Stomach smooth muscle (tissue), 2 donors: ENCODE data around the gene PLXNA2.
A peak's percentile ranks its signal among the peaks of the same experiment; 100 is the strongest.

Experiments used
- H3K27ac ChIP-seq: one replicate; pipeline ENCODE4 v1.7.0; 2013; ENCODE audit warnings: mild to moderate bottlenecking, low read length, inconsistent platforms
- H3K27me3 ChIP-seq, 2 donors: one replicate each; pipeline ENCODE4 v1.7.0; 2013; ENCODE audit warnings: low read length in 2 of 2; ENCODE audit not compliant: insufficient read depth in 2 of 2, control insufficient read depth in 1 of 2
- H3K36me3 ChIP-seq, 2 donors: one replicate each; pipeline ENCODE4 v1.7.0; 2013; ENCODE audit warnings: low read length in 2 of 2; ENCODE audit not compliant: control insufficient read depth in 2 of 2, insufficient read depth in 2 of 2
- H3K4me1 ChIP-seq: one replicate; pipeline ENCODE4 v1.7.0; 2013; ENCODE audit warnings: low read length; ENCODE audit not compliant: control insufficient read depth, insufficient read depth
- H3K4me3 ChIP-seq, 2 donors: one replicate each; pipeline ENCODE4 v1.7.0; 2013; ENCODE audit warnings: low read length in 2 of 2
- H3K9ac ChIP-seq, 2 donors: one replicate each; pipeline ENCODE4 v1.7.0; 2013; ENCODE audit warnings: low read length in 2 of 2, mild to moderate bottlenecking in 1 of 2
- H3K9me3 ChIP-seq, 2 donors: one replicate each; pipeline ENCODE4 v1.7.0; 2013; ENCODE audit warnings: low read length in 2 of 2; ENCODE audit not compliant: control insufficient read depth in 2 of 2
- donor health status: healthy.
- donor health status: Pancreatic carcinoma.

PLXNA2 gene

GRCh38 chr1:208151728-208152598 lies 92.2 kb downstream of the PLXNA2 start:
- peaks cover 59% of the 10 kb centered on the region for H3K4me1 ChIP-seq
- no peak overlapping the region for H3K4me3 ChIP-seq
- peak overlapping the region; percentile 8 for H3K27ac ChIP-seq
- H3K27me3 ChIP-seq: no peaks in the 10 kb centered on the region
- H3K9ac ChIP-seq: no peak overlapping the region
- no peaks in the 10 kb centered on the region for H3K36me3 ChIP-seq
- no peaks in the 10 kb centered on the region for H3K9me3 ChIP-seq

- Histone ChIP-seq H3K27ac (peak overlapping the region; percentile 70), H3K36me3 (no peaks in the 10 kb centered on the region), H3K4me1 (peaks cover 58% of the 10 kb centered on the region), H3K4me3 (no peak overlapping the region), H3K9ac (no peak overlapping the region), H3K27me3 (no peaks in the 10 kb centered on the region), H3K9me3 (no peaks in the 10 kb centered on the region)
Observed at GRCh38 chr1:208150833-208151458, 93.2 kb downstream of the PLXNA2 start.

DNA sequence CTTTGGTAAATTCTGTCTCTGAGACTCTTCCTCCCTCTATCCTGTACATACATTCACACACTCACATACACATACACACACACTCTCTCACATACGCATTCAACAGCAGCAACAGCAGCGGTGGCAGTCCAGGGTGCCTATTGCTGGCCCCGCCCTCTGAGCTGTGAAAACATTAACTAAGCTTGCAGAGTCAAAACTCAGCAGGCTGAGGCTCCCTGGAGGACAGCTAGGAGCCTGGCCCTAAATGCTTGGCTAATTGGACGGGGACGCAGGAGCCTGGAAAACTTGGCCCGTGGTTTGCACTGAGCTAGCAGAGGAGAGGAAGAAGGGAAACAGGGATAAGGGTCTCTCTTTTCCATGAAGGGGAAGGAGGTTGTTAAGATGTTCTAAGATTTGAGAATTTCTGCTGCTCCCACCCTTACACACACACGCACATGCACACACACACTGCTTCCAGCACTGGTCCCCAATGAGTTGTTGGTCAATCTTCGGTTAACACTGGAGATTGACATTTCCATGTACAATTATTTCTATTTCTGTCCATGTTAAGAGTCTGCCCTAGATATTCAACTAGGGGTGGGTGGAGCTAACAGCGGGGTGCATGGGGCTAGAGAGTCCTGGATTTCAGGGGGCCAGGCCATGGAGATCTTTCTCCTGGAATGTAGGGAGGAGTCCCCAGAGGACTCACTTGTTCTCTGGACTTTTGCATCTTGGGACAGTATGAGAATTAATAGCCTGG lies 94.2 kb downstream of the PLXNA2 start:
- Histone ChIP-seq H3K9me3 (no peaks in the 10 kb centered on the region), H3K27me3 (no peaks in the 10 kb centered on the region), H3K27ac (peak overlapping the region; percentile 70), H3K4me3 (no peak overlapping the region), H3K9ac (no peak overlapping the region), H3K4me1 (peaks cover 63% of the 10 kb centered on the region), H3K36me3 (no peaks in the 10 kb centered on the region)

- Histone ChIP-seq H3K27me3 (no peaks in the 10 kb centered on the region), H3K36me3 (no peaks in the 10 kb centered on the region), H3K27ac (no peak overlapping the region), H3K4me3 (no peak overlapping the region), H3K9me3 (no peaks in the 10 kb centered on the region), H3K9ac (no peak overlapping the region), H3K4me1 (peaks cover 59% of the 10 kb centered on the region)
Observed at GRCh38 chr1:208149213-208149612, 95.0 kb downstream of the PLXNA2 start.

DNA sequence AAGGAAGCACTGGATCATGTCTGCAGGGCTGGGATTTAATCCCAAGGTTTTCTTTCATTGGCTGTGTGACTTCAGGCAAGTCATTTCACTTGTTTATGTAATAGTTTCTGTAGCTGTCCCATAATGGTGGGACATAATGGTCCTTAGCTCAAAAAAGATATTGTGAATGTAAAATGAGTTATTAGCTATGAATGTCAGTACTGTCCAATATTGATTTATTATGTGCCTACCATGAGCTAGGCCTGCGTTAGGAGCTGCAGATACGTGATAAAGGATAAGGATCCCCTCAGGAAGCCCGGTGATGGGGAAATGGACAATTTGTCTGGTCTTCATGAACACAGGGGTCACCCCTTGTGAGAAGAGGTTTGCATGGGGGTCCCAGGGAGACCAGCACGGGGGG lies 95.8 kb downstream of the PLXNA2 start:
- H3K9me3 ChIP-seq: no peaks in the 10 kb centered on the region
- H3K27me3 ChIP-seq: no peaks in the 10 kb centered on the region
- no peak overlapping the region for H3K9ac ChIP-seq
- peaks cover 54% of the 10 kb centered on the region for H3K4me1 ChIP-seq
- H3K36me3 ChIP-seq: no peaks in the 10 kb centered on the region
- no peak overlapping the region for H3K4me3 ChIP-seq
- no peak overlapping the region for H3K27ac ChIP-seq

DNA sequence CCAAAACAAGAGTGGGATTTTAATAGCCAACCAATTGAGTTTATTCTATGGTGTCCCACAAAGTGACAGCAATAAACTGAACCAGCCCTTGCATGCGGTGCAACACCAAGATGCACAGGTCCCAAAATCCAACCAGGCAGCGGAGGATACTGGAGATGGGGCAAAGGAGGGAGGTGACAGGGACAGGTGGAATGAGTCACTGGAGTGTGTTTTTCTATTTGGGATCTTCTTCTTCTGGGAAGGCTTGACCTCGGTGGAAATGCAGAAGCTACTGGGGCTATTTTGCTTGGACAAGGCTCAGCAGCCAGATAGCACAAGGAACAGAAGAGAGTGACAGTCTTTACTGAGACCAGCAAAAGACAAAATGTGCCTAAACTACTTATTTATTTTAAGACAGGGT lies 97.5 kb downstream of the PLXNA2 start:
- no peaks in the 10 kb centered on the region for H3K9me3 ChIP-seq
- H3K4me1 ChIP-seq: peaks cover 57% of the 10 kb centered on the region
- no peak overlapping the region for H3K9ac ChIP-seq
- no peak overlapping the region for H3K27ac ChIP-seq
- H3K4me3 ChIP-seq: no peak overlapping the region
- H3K36me3 ChIP-seq: no peaks in the 10 kb centered on the region
- H3K27me3 ChIP-seq: no peaks in the 10 kb centered on the region

- Histone ChIP-seq H3K9ac (no peak overlapping the region), H3K27me3 (no peaks in the 10 kb centered on the region), H3K4me1 (peaks cover 48% of the 10 kb centered on the region), H3K27ac (no peak overlapping the region), H3K36me3 (peaks cover 0 to 2% of the 10 kb centered on the region in 2 donors), H3K9me3 (no peaks in the 10 kb centered on the region), H3K4me3 (no peak overlapping the region)
Observed at GRCh38 chr1:208145167-208145566, 99.0 kb downstream of the PLXNA2 start.

DNA sequence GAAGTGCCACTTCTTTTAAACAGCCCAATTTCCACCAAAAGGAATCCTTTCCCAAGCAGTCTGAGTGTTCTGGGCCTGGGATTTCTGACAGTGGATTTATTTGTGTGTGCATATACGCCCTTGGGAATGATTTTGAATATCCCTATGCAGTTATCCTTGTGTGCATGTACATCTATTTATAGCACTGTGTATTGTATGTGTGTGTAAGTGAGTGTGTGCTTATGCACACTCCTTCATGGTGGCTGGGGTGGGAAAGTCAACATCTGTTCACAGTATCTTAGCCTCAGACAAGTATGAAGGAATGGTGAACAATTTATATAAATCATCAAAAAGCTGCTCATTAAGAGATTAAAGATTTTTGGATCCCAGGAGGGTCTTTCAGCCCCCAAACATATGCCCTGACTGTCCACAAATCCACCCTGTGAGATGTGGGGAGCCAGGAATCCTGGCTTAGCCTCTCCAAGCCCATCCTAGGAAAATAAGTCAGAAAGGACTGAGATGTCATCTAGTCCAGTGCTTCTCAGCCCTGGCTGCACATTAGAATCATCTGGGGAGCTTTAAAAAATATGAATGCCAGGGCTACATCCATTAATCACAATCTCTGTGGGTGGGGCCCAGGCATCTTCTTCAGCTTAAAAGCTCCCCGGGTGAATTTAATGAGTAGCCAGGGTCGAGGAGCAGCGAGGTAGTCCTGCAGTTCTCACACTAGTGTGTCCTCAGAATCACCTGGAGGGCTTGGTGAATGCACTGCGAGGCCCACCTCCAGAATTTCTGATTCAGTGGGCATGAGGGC lies 101.4 kb downstream of the PLXNA2 start:
- Histone ChIP-seq H3K4me3 (no peak overlapping the region), H3K27ac (peak overlapping the region; percentile 77), H3K4me1 (peaks cover 36% of the 10 kb centered on the region), H3K27me3 (no peaks in the 10 kb centered on the region), H3K36me3 (peaks cover 0 to 2% of the 10 kb centered on the region in 2 donors), H3K9me3 (no peaks in the 10 kb centered on the region), H3K9ac (peak overlapping the region; percentile 1 to 30)

GRCh38 chr1:208141610-208142192 lies 102.5 kb downstream of the PLXNA2 start:
- peaks cover 0 to 2% of the 10 kb centered on the region in 2 donors for H3K36me3 ChIP-seq
- H3K4me3 ChIP-seq: no peak overlapping the region
- peak overlapping the region; percentile 1 to 30 for H3K9ac ChIP-seq
- H3K27me3 ChIP-seq: no peaks in the 10 kb centered on the region
- H3K27ac ChIP-seq: peak overlapping the region; percentile 77
- H3K4me1 ChIP-seq: peaks cover 43% of the 10 kb centered on the region
- no peaks in the 10 kb centered on the region for H3K9me3 ChIP-seq
